DND-41 (cell line): ENCODE measurements around the gene DAZAP1.

ENCODE experiments used
- ATAC-seq: fragments of 200-7000 bp; cut with Tn5 transposase; 3 replicates; pipeline ENCODE4 v1.9.1; 2021; ENCODE audit warnings: low read depth; ENCODE audit not compliant: insufficient read depth
- DNase-seq: peaks from one replicate; pipeline ENCODE4 v3.0.0-alpha.2; 2020
- H2AFZ ChIP-seq: 2 replicates; pipeline ENCODE4 v1.6.0; 2012; ENCODE audit warnings: low read depth, low read length
- H3K27ac ChIP-seq: 2 replicates; pipeline ENCODE4 v1.5.1; 2012; ENCODE audit warnings: low read length, inconsistent platforms
- H3K27me3 ChIP-seq: fragments of 200-600 bp; sonication (generic); 2 replicates; pipeline ENCODE4 v1.6.0; 2012; ENCODE audit warnings: low read length, mild to moderate bottlenecking, inconsistent platforms; ENCODE audit not compliant: insufficient read depth, poor library complexity
- H3K36me3 ChIP-seq: 2 replicates; pipeline ENCODE4 v1.5.1; 2012; ENCODE audit warnings: low read length, inconsistent platforms; ENCODE audit not compliant: insufficient read depth
- H3K4me1 ChIP-seq: 2 replicates; pipeline ENCODE4 v1.5.1; 2012; ENCODE audit warnings: mild to moderate bottlenecking, low read length; ENCODE audit not compliant: insufficient read depth
- H3K4me2 ChIP-seq: 2 replicates; pipeline ENCODE4 v1.6.0; 2012; ENCODE audit warnings: mild to moderate bottlenecking, moderate library complexity, low read length, inconsistent platforms; ENCODE audit not compliant: insufficient read depth
- H3K4me3 ChIP-seq, 2 experiments: fragments of 200-600 bp in 1 of 2; shearing (Covaris generic) in 1 of 2; 2 replicates each; pipeline ENCODE4 v1.5.1; 2012 to 2016; ENCODE audit warnings: inconsistent platforms in 2 of 2, low read length in 2 of 2, mild to moderate bottlenecking in 2 of 2, low read depth in 1 of 2, moderate library complexity in 1 of 2
- H3K79me2 ChIP-seq: 2 replicates; pipeline ENCODE4 v1.6.0; 2012; ENCODE audit warnings: low read length, inconsistent platforms; ENCODE audit not compliant: insufficient read depth
- H3K9ac ChIP-seq: 2 replicates; pipeline ENCODE4 v1.6.0; 2012; ENCODE audit warnings: low read depth, mild to moderate bottlenecking, inconsistent platforms, low read length, moderate library complexity
- H3K9me3 ChIP-seq: 2 replicates; pipeline ENCODE4 v1.5.1; 2012; ENCODE audit warnings: low read length, moderate library complexity, mild to moderate bottlenecking, inconsistent platforms; ENCODE audit not compliant: insufficient read depth, severe bottlenecking
- H4K20me1 ChIP-seq: 2 replicates; pipeline ENCODE4 v1.6.0; 2012; ENCODE audit warnings: low read length; ENCODE audit not compliant: insufficient read depth
- CTCF ChIP-seq: IDR thresholded peaks from 2 replicates; pipeline ENCODE4 v1.5.1; 2012; ENCODE audit warnings: borderline replicate concordance, low read length, moderate library complexity, mild to moderate bottlenecking; ENCODE audit not compliant: poor library complexity, severe bottlenecking; ENCODE audit errors: extremely low read depth
- EZH2 ChIP-seq: IDR thresholded peaks from 3 replicates; pipeline ENCODE4 v1.6.1; 2012; ENCODE audit warnings: borderline replicate concordance, low read depth, mild to moderate bottlenecking, moderate library complexity, low read length, inconsistent platforms; ENCODE audit not compliant: severe bottlenecking

Gene DAZAP1

GRCh38 chr19:1379126-1379905, 28.1 kb upstream of the DAZAP1 start:
- ATAC-seq (no peak), DNase-seq (no peak)
- H3K9ac ChIP-seq = no peak overlapping the region
- H3K4me1 ChIP-seq = peaks cover 7% of the 10 kb centered on the region
- H3K27ac ChIP-seq = no peak overlapping the region
- no peaks in the 10 kb centered on the region for H3K27me3 ChIP-seq
- H3K9me3 ChIP-seq = no peaks in the 10 kb centered on the region
- H3K79me2 ChIP-seq = peaks cover 6% of the 10 kb centered on the region
- H3K4me2 ChIP-seq = no peak overlapping the region
- H3K4me3 ChIP-seq = no peak overlapping the region
- peaks cover 18% of the 10 kb centered on the region for H3K36me3 ChIP-seq
- H2AFZ ChIP-seq = no peak overlapping the region
- no peak for TF ChIP-seq EZH2
- no peak for TF ChIP-seq CTCF
- peaks cover 15% of the 10 kb centered on the region; the same call in 1 of the 2 replicates for H4K20me1 ChIP-seq

- ATAC-seq = no peak
- Histone ChIP-seq H3K27me3 (no peaks in the 10 kb centered on the region), H3K4me1 (peaks cover 14% of the 10 kb centered on the region), H3K27ac (no peak overlapping the region), H3K4me2 (no peak overlapping the region), H4K20me1 (peaks cover 15% of the 10 kb centered on the region; the same call in 1 of the 2 replicates), H3K79me2 (peaks cover 13% of the 10 kb centered on the region), H3K9ac (no peak overlapping the region), H3K4me3 (no peak overlapping the region), H3K36me3 (peaks cover 15% of the 10 kb centered on the region), H3K9me3 (no peaks in the 10 kb centered on the region), H2AFZ (no peak overlapping the region)
- TF ChIP-seq CTCF (no peak), EZH2 (no peak)
- no peak for DNase-seq
Measured at GRCh38 chr19:1379961-1380489, 27.4 kb upstream of the DAZAP1 start.

- no peak for DNase-seq
Measured at GRCh38 chr19:1382250-1382649, 25.1 kb upstream of the DAZAP1 start.

More at GRCh38 chr19:1382250-1382649, 25.1 kb upstream of the DAZAP1 start:
- TF ChIP-seq EZH2 (no peak), CTCF (no peak)
- Histone ChIP-seq H3K27me3 (no peaks in the 10 kb centered on the region), H3K4me2 (no peak overlapping the region), H3K9me3 (no peaks in the 10 kb centered on the region), H3K4me3 (no peak overlapping the region), H4K20me1 (peaks cover 10% of the 10 kb centered on the region; the same call in 1 of the 2 replicates), H3K79me2 (peaks cover 34% of the 10 kb centered on the region), H3K9ac (no peak overlapping the region), H2AFZ (no peak overlapping the region), H3K4me1 (peaks cover 25% of the 10 kb centered on the region), H3K36me3 (peaks cover 17% of the 10 kb centered on the region), H3K27ac (no peak overlapping the region)
- ATAC-seq = no peak
